ENCODE data around the gene IL15RA.
"Not testable (repeated sequence)": the region's sequence is repeated elsewhere in the genome, so short reads cannot be mapped to it uniquely, and the experiment has no call there.

The IL15RA gene

DNA sequence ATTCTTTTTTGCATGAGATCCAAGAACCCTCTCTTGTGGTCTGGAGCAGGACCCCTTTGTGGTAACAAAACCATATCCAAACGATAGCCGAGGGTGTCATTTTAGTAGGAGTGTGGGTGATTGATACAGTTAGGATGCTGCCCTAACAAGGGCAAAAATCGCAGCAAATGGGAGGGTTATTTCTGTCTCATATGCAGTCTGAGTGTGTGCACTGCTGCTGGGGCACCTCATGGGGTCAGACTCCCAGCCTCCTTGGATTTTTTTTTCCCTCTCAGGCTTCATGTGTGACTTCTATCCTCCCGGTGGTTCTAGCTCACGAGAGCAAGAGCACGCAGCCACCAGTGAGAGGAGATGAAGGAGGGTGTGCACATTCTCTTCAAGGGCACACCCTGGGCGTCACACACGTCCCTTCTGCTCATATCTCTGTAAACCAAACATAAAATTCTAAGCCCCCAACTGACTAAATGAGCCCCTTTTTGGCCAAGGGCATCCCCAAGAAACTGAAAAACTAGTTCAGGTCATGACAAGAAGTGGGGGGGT is 28.6 kb upstream of the IL15RA start:
- Histone ChIP-seq H2BK120ac (ENCODE audit: insufficient read depth, low read length, poor library complexity) (no peak overlapping the region), H3K36me3 (ENCODE audit: control insufficient read depth in 1 of 2, insufficient read depth in 2 of 2, low read length in 2 of 2) (no peaks in the 10 kb centered on the region), H3K4me1 (ENCODE audit: control insufficient read depth in 1 of 2, insufficient read depth in 2 of 2, low read length in 2 of 2) (no peaks in the 10 kb centered on the region), H3K23ac (ENCODE audit: low read length) (no peak overlapping the region), H3K79me2 (ENCODE audit: control insufficient read depth, insufficient read depth, low read length, poor library complexity) (no peaks in the 10 kb centered on the region), H3K9ac (ENCODE audit: low read length) (no peak overlapping the region), H2BK5ac (ENCODE audit: low read depth, low read length, poor library complexity) (no peak overlapping the region), H3K14ac (ENCODE audit: low read length) (no peak overlapping the region), H3K4me3 (ENCODE audit: low read depth, low read length) (no peak overlapping the region), H2AK5ac (ENCODE audit: low read length) (no peak overlapping the region), H4K91ac (ENCODE audit: low read depth, low read length) (no peak overlapping the region), H2AFZ (ENCODE audit: insufficient read depth, low read length, poor library complexity) (no peak overlapping the region), H4K8ac (ENCODE audit: low read depth, low read length) (no peak overlapping the region), H3K4me2 (ENCODE audit: low read length) (no peak overlapping the region), H3K79me1 (ENCODE audit: low read length) (no peaks in the 10 kb centered on the region), H2BK12ac (ENCODE audit: low read length) (no peak overlapping the region), H3K4ac (ENCODE audit: low read depth, low read length) (no peak overlapping the region), H3K9me3 (ENCODE audit: insufficient read depth, low read depth, low read length) (peaks cover 3% of the 10 kb centered on the region), H3K18ac (ENCODE audit: low read length) (no peak overlapping the region), H3K27ac (ENCODE audit: low read depth, low read length) (no peak overlapping the region), H4K12ac (ENCODE audit: low read depth, low read length) (no peak overlapping the region), H3K27me3 (ENCODE audit: insufficient read depth, low read length) (no peaks in the 10 kb centered on the region)
- no peak for DNase-seq
- no CpG with 5 or more reads among the region's 8 CpGs for WGBS (ENCODE audit: extremely low coverage, insufficient coverage, insufficient read length)

GRCh38 chr10:6005161-6005804 is 27.9 kb upstream of the IL15RA start:
- H3K9ac ChIP-seq (ENCODE audit: low read length); H3K27ac ChIP-seq (ENCODE audit: low read depth, low read length); H3K4me3 ChIP-seq (ENCODE audit: low read depth, low read length); H2BK120ac ChIP-seq (ENCODE audit: insufficient read depth, low read length, poor library complexity); H4K8ac ChIP-seq (ENCODE audit: low read depth, low read length); H2AK5ac ChIP-seq (ENCODE audit: low read length); H3K9me3 ChIP-seq (ENCODE audit: insufficient read depth, low read depth, low read length); H3K4ac ChIP-seq (ENCODE audit: low read depth, low read length); H2BK12ac ChIP-seq (ENCODE audit: low read length); DNase-seq; H2BK5ac ChIP-seq (ENCODE audit: low read depth, low read length, poor library complexity); H4K91ac ChIP-seq (ENCODE audit: low read depth, low read length); H3K4me1 ChIP-seq (ENCODE audit: control insufficient read depth in 1 of 2, insufficient read depth in 2 of 2, low read length in 2 of 2); H2AFZ ChIP-seq (ENCODE audit: insufficient read depth, low read length, poor library complexity); H3K18ac ChIP-seq (ENCODE audit: low read length); H3K4me2 ChIP-seq (ENCODE audit: low read length); H3K14ac ChIP-seq (ENCODE audit: low read length); H3K79me2 ChIP-seq (ENCODE audit: control insufficient read depth, insufficient read depth, low read length, poor library complexity); H3K79me1 ChIP-seq (ENCODE audit: low read length); H3K27me3 ChIP-seq (ENCODE audit: insufficient read depth, low read length); H3K23ac ChIP-seq (ENCODE audit: low read length); H3K36me3 ChIP-seq (ENCODE audit: control insufficient read depth in 1 of 2, insufficient read depth in 2 of 2, low read length in 2 of 2); H4K12ac ChIP-seq (ENCODE audit: low read depth, low read length): not testable (repeated sequence)
- WGBS (ENCODE audit: extremely low coverage, insufficient coverage, insufficient read length), result no CpG with 5 or more reads among the region's 6 CpGs

DNA sequence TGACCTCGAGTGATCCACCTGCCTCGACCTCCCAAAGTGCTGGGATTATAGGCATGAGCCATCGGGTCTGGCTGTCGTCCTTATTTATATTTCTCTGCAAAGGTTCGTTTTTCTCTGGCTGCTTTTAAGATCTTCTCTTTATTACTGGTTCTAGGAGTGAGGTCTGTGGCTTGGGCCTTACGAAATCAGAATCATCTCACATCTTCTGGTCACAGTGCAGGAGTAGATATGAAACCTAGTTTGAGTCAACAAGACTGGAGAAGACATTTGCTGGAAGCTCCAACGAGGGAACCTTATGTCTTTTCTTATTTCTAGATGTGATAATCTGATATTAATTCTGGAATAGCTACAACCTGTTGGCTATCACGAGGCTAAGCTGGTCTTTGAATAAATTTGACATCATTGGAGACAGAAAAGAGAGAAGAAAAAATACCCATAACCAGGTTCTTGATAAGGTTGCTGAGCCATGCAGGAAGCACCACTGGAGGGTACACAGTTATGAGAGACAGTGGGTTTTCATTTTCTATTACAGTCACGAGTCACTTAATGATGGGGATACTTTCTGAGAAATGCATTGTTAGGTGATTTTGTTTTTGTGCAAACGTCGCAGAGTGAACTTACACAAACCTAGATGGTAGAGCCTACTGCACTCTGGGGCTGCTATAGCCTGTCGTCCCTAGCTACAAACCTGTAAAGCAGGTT is 25.6 kb upstream of the IL15RA start:
- H3K14ac ChIP-seq (ENCODE audit: low read length), result no peak overlapping the region
- no peak overlapping the region for H2BK120ac ChIP-seq (ENCODE audit: insufficient read depth, low read length, poor library complexity)
- no peak overlapping the region for H3K23ac ChIP-seq (ENCODE audit: low read length)
- H3K36me3 ChIP-seq (ENCODE audit: control insufficient read depth in 1 of 2, insufficient read depth in 2 of 2, low read length in 2 of 2), result no peaks in the 10 kb centered on the region
- H3K4me3 ChIP-seq (ENCODE audit: low read depth, low read length), result no peak overlapping the region
- H3K9ac ChIP-seq (ENCODE audit: low read length), result no peak overlapping the region
- no CpG with 5 or more reads among the region's 12 CpGs for WGBS (ENCODE audit: extremely low coverage, insufficient coverage, insufficient read length)
- no peaks in the 10 kb centered on the region for H3K79me2 ChIP-seq (ENCODE audit: control insufficient read depth, insufficient read depth, low read length, poor library complexity)
- no peak overlapping the region for H2BK12ac ChIP-seq (ENCODE audit: low read length)
- H3K79me1 ChIP-seq (ENCODE audit: low read length), result no peaks in the 10 kb centered on the region
- H4K12ac ChIP-seq (ENCODE audit: low read depth, low read length), result no peak overlapping the region
- H4K8ac ChIP-seq (ENCODE audit: low read depth, low read length), result no peak overlapping the region
- peaks cover 3% of the 10 kb centered on the region for H3K9me3 ChIP-seq (ENCODE audit: insufficient read depth, low read depth, low read length)
- H3K27me3 ChIP-seq (ENCODE audit: insufficient read depth, low read length), result no peaks in the 10 kb centered on the region
- no peaks in the 10 kb centered on the region for H3K4me1 ChIP-seq (ENCODE audit: control insufficient read depth in 1 of 2, insufficient read depth in 2 of 2, low read length in 2 of 2)
- H3K27ac ChIP-seq (ENCODE audit: low read depth, low read length), result no peak overlapping the region
- no peak overlapping the region for H2AFZ ChIP-seq (ENCODE audit: insufficient read depth, low read length, poor library complexity)
- DNase-seq, result no peak
- H3K18ac ChIP-seq (ENCODE audit: low read length), result no peak overlapping the region
- no peak overlapping the region for H2AK5ac ChIP-seq (ENCODE audit: low read length)
- H3K4me2 ChIP-seq (ENCODE audit: low read length), result no peak overlapping the region
- no peak overlapping the region for H4K91ac ChIP-seq (ENCODE audit: low read depth, low read length)
- no peak overlapping the region for H2BK5ac ChIP-seq (ENCODE audit: low read depth, low read length, poor library complexity)
- H3K4ac ChIP-seq (ENCODE audit: low read depth, low read length), result no peak overlapping the region

- Histone ChIP-seq H4K8ac (ENCODE audit: low read depth, low read length) (no peak overlapping the region), H3K36me3 (ENCODE audit: control insufficient read depth in 1 of 2, insufficient read depth in 2 of 2, low read length in 2 of 2) (no peaks in the 10 kb centered on the region), H3K4me3 (ENCODE audit: low read depth, low read length) (no peak overlapping the region), H3K18ac (ENCODE audit: low read length) (no peak overlapping the region), H3K9ac (ENCODE audit: low read length) (no peak overlapping the region), H3K14ac (ENCODE audit: low read length) (no peak overlapping the region), H2AFZ (ENCODE audit: insufficient read depth, low read length, poor library complexity) (no peak overlapping the region), H2AK5ac (ENCODE audit: low read length) (no peak overlapping the region), H3K23ac (ENCODE audit: low read length) (no peak overlapping the region), H4K91ac (ENCODE audit: low read depth, low read length) (no peak overlapping the region), H2BK120ac (ENCODE audit: insufficient read depth, low read length, poor library complexity) (no peak overlapping the region), H4K12ac (ENCODE audit: low read depth, low read length) (no peak overlapping the region), H3K4me1 (ENCODE audit: control insufficient read depth in 1 of 2, insufficient read depth in 2 of 2, low read length in 2 of 2) (no peaks in the 10 kb centered on the region), H3K79me2 (ENCODE audit: control insufficient read depth, insufficient read depth, low read length, poor library complexity) (no peaks in the 10 kb centered on the region), H3K4ac (ENCODE audit: low read depth, low read length) (no peak overlapping the region), H2BK12ac (ENCODE audit: low read length) (no peak overlapping the region), H3K79me1 (ENCODE audit: low read length) (no peaks in the 10 kb centered on the region), H2BK5ac (ENCODE audit: low read depth, low read length, poor library complexity) (no peak overlapping the region), H3K27me3 (ENCODE audit: insufficient read depth, low read length) (no peaks in the 10 kb centered on the region), H3K9me3 (ENCODE audit: insufficient read depth, low read depth, low read length) (no peaks in the 10 kb centered on the region), H3K27ac (ENCODE audit: low read depth, low read length) (no peak overlapping the region), H3K4me2 (ENCODE audit: low read length) (no peak overlapping the region)
- no CpG with 5 or more reads among the region's 20 CpGs for WGBS (ENCODE audit: extremely low coverage, insufficient coverage, insufficient read length)
- no peak for DNase-seq
These were observed 22.3 kb upstream of the IL15RA start for GRCh38 chr10:5999440-6000165.

Measured in trophoblast cell (in vitro differentiated cells and primary cell).